OCI-LY7 (cell line): ENCODE results near the gene GPRC5D. TPM values are rescaled to one million over a fixed set of nuclear protein-coding genes. Genes with fewer than 3 reads are reported as not detected.
A peak's percentile ranks its signal among the peaks of the same experiment; 100 is the strongest.

ENCODE experiments used
- BruUV-seq: library from RNA; stranded (reverse); fragments of 400-500 nt; replicated peaks from 2 replicates; lab custom pipeline; 2021; lab: Mats Ljungman, UMichigan
- CTCF ChIA-PET: fragments of 300-600 bp; sonication (Branson Sonifier 250); formaldehyde crosslinking; loops from one replicate; lab custom pipeline; 2022; ENCODE audit warnings: antibody characterized with exemption; ENCODE audit not compliant: unreplicated experiment; lab: Charles Lee
- POLR2A ChIA-PET: fragments of 300-600 bp; sonication (Branson Sonifier 250); formaldehyde crosslinking; loops from one replicate; lab custom pipeline; 2022; ENCODE audit warnings: antibody characterized with exemption; lab: Charles Lee
- DNase-seq: peaks from one replicate; pipeline ENCODE4 v3.0.0-alpha.2; 2015; ENCODE audit warnings: low spot score
- H2AFZ ChIP-seq: fragments of 200-600 bp; sonication (generic), shearing (Covaris generic); 2 replicates; pipeline ENCODE4 v1.6.1; 2014; ENCODE audit warnings: mild to moderate bottlenecking, antibody characterized with exemption, low read length, moderate library complexity
- H3K27ac ChIP-seq: fragments of 200-600 bp; sonication (generic); 2 replicates; pipeline ENCODE4 v1.5.1; 2014; ENCODE audit warnings: mixed run types, low read depth, mild to moderate bottlenecking, moderate library complexity, low read length, inconsistent platforms; ENCODE audit not compliant: poor library complexity, severe bottlenecking
- H3K36me3 ChIP-seq: fragments of 200-600 bp; sonication (generic); 2 replicates; pipeline ENCODE4 v1.6.1; 2014; ENCODE audit warnings: mild to moderate bottlenecking, antibody characterized with exemption, low read length, moderate library complexity, mixed read lengths; ENCODE audit not compliant: insufficient read depth
- H3K4me1 ChIP-seq: fragments of 200-600 bp; sonication (generic); 2 replicates; pipeline ENCODE4 v1.5.1; 2014; ENCODE audit warnings: mild to moderate bottlenecking, low read length; ENCODE audit not compliant: insufficient read depth, poor library complexity, severe bottlenecking
- H3K4me2 ChIP-seq: fragments of 200-600 bp; sonication (generic); 2 replicates; pipeline ENCODE4 v1.6.1; 2014; ENCODE audit warnings: mild to moderate bottlenecking, low read length
- H3K4me3 ChIP-seq: fragments of 200-600 bp; sonication (generic); 2 replicates; pipeline ENCODE4 v1.5.1; 2014; ENCODE audit warnings: mild to moderate bottlenecking, low read depth, low read length; ENCODE audit not compliant: poor library complexity, severe bottlenecking
- H3K79me2 ChIP-seq: fragments of 200-600 bp; sonication (generic); 2 replicates; pipeline ENCODE4 v1.6.1; 2016; ENCODE audit warnings: low read depth, mild to moderate bottlenecking, low read length, moderate library complexity, mixed read lengths; ENCODE audit not compliant: insufficient read depth
- H3K9me2 ChIP-seq: fragments of 200-600 bp; sonication (generic); 2 replicates; pipeline ENCODE4 v1.6.1; 2016; ENCODE audit warnings: mild to moderate bottlenecking, low read length, mixed read lengths; ENCODE audit not compliant: insufficient read depth
- H3K9me3 ChIP-seq: fragments of 200-600 bp; sonication (generic); 2 replicates; pipeline ENCODE4 v1.6.1; 2014; ENCODE audit warnings: mild to moderate bottlenecking, mixed run types, low read length, mixed read lengths
- H4K20me1 ChIP-seq: fragments of 200-600 bp; sonication (generic); 2 replicates; pipeline ENCODE4 v1.6.1; 2014; ENCODE audit warnings: mild to moderate bottlenecking, antibody characterized with exemption, low read length, moderate library complexity, mixed read lengths; ENCODE audit not compliant: insufficient read depth
- CTCF ChIP-seq: fragments of 200-600 bp; sonication (generic); conservative IDR thresholded peaks from 2 replicates; pipeline ENCODE4 v1.5.1; 2014; ENCODE audit warnings: mild to moderate bottlenecking, antibody characterized with exemption, low read length, moderate library complexity, mixed read lengths
- EZH2phosphoT487 ChIP-seq: fragments of 200-600 bp; sonication (generic); IDR thresholded peaks from 2 replicates; pipeline ENCODE4 v1.6.1; 2018; ENCODE audit warnings: low read depth, borderline replicate concordance, mild to moderate bottlenecking, mixed run types, antibody characterized with exemption, low read length, moderate library complexity, mixed read lengths
- intact Hi-C: fragments of 100-400 bp; cut with micrococcal nuclease; formaldehyde crosslinking; loops from one replicate; pipeline ENCODE4 v1.10.0; 2022; ENCODE audit not compliant: unreplicated experiment
- small RNA-seq: library from RNA; depleted of rRNA; stranded (forward); fragments of <200 nt; gene quantifications from one replicate; pipeline ENCODE3, GENCODE V24; 2014
- total RNA-seq, 2 experiments: library from RNA; depleted of rRNA in 1 of 2; stranded (reverse); fragments of >200 nt in 1 of 2; shearing (Covaris generic) in 1 of 2; gene quantifications; 2 replicates each; pipeline ENCODE4 v1.2.3, GENCODE V29; 2014 to 2022

Gene GPRC5D
- total RNA-seq, 2 experiments from 2014 or later, result not detected

GRCh38 chr12:12891881-12892355 is 60.1 kb downstream of the GPRC5D start:
- TF ChIP-seq EZH2phosphoT487, result no peak
- TF ChIP-seq CTCF, result no peak
- intact Hi-C loops, result no loop called here
- ChIA-PET CTCF (no interaction called here), POLR2A (interaction anchor here (1.1 kb wide), 1 partner anchor 13 kb away, joined by 3 read pairs; no protein-coding TSS in a partner anchor)
- H2AFZ ChIP-seq, result no peak overlapping the region
- no peaks in the 10 kb centered on the region for H3K9me2 ChIP-seq
- no peak overlapping the region for H3K4me2 ChIP-seq
- no peaks in the 10 kb centered on the region for H3K4me1 ChIP-seq
- DNase-seq, result no peak
- H3K4me3 ChIP-seq, result no peak overlapping the region
- H3K9me3 ChIP-seq, result no peaks in the 10 kb centered on the region
- H3K36me3 ChIP-seq, result no peaks in the 10 kb centered on the region
- H4K20me1 ChIP-seq, result no peaks in the 10 kb centered on the region
- no peak overlapping the region for H3K27ac ChIP-seq
- no TSS peak for BruUV-seq
- no peaks in the 10 kb centered on the region for H3K79me2 ChIP-seq

GRCh38 chr12:12891080-12891880 is 60.7 kb downstream of the GPRC5D start, which contains the start of gene GPRC5A:
Gene GPRC5A, plus strand, starts transcription at chr12:12891562. Its CDS starts 16,688 bp downstream, at chr12:12908250.
- H3K4me3 ChIP-seq, result no peak within 1 kb of the TSS
- CTCF ChIA-PET, result no interaction called here
- no TSS peak for BruUV-seq
- TF ChIP-seq CTCF (no peak), EZH2phosphoT487 (no peak)
- no peak within 1 kb of the TSS for H2AFZ ChIP-seq
- H3K4me2 ChIP-seq, result no peak within 1 kb of the TSS
- H3K9me2 ChIP-seq, result no peaks in the 10 kb centered on the region
- H3K36me3 ChIP-seq, result no peaks in the 10 kb centered on the region
- POLR2A ChIA-PET, result interaction anchor here (1.1 kb wide), 1 partner anchor 13 kb away, joined by 3 read pairs; no protein-coding TSS in a partner anchor
- no peak for DNase-seq
- intact Hi-C loops, result no loop called here
- no peaks in the 10 kb centered on the region for H4K20me1 ChIP-seq
- no peaks in the 10 kb centered on the region for H3K4me1 ChIP-seq
- H3K27ac ChIP-seq, result no peak within 1 kb of the TSS
- H3K9me3 ChIP-seq, result no peaks in the 10 kb centered on the region
- H3K79me2 ChIP-seq, result no peaks in the 10 kb centered on the region

Small RNA genes within 50 kb of the gene (small RNA-seq; reads per million reads assigned to genes)
- 9.4 reads per million, percentile 95 among the genes with 10 or more reads in this experiment for gene RF00604

Other genes with a start within 250 kb of the GPRC5D start
- 59.4 and 65.7 TPM in 2 replicates for gene CDKN1B, start 234.8 kb downstream of the GPRC5D start, total RNA-seq (2014; rRNA removed; shearing (Covaris generic))
- gene CDKN1B, start 234.8 kb downstream of the GPRC5D start, total RNA-seq (2022), result 45.3 and 54.7 TPM in 2 replicates
- gene APOLD1, start 166.5 kb downstream of the GPRC5D start, total RNA-seq (2014; rRNA removed; shearing (Covaris generic)), result 12.2 and 22.5 TPM in 2 replicates
- 25.8 and 29.5 TPM in 2 replicates for gene APOLD1, start 166.5 kb downstream of the GPRC5D start, total RNA-seq (2022)
- 39.8 and 45.1 TPM in 2 replicates for gene DDX47, start 138.8 kb downstream of the GPRC5D start, total RNA-seq (2014; rRNA removed; shearing (Covaris generic))
- gene DDX47, start 138.8 kb downstream of the GPRC5D start, total RNA-seq (2022), result 50.4 and 59.1 TPM in 2 replicates
- gene GPRC5A, start 60.6 kb downstream of the GPRC5D start, total RNA-seq (2014; rRNA removed; shearing (Covaris generic)), result not detected in 2 replicates
- gene GPRC5A, start 60.6 kb downstream of the GPRC5D start, total RNA-seq (2022), result 0.25 TPM in 1 of 2 replicates, not detected in the other
- gene HEBP1, start 48.1 kb upstream of the GPRC5D start, total RNA-seq (2014; rRNA removed; shearing (Covaris generic)), result 0.16 and 0.26 TPM in 2 replicates
- gene HEBP1, start 48.1 kb upstream of the GPRC5D start, total RNA-seq (2022), result 1.2 and 1.3 TPM in 2 replicates
- 7.0 and 7.5 TPM in 2 replicates for gene FAM234B, start 92.2 kb upstream of the GPRC5D start, total RNA-seq (2014; rRNA removed; shearing (Covaris generic))
- gene FAM234B, start 92.2 kb upstream of the GPRC5D start, total RNA-seq (2022), result 4.7 and 5.6 TPM in 2 replicates
- not detected in 2 replicates for gene GSG1, start 151.5 kb upstream of the GPRC5D start, total RNA-seq (2014; rRNA removed; shearing (Covaris generic))
- not detected in 2 replicates for gene GSG1, start 151.5 kb upstream of the GPRC5D start, total RNA-seq (2022)
- gene EMP1, start 244.6 kb upstream of the GPRC5D start, total RNA-seq (2014; rRNA removed; shearing (Covaris generic)), result 0.03 TPM in 1 of 2 replicates, not detected in the other
- gene EMP1, start 244.6 kb upstream of the GPRC5D start, total RNA-seq (2022), result 0.40 TPM in 1 of 2 replicates, not detected in the other